ENCODE data around the gene CCDC33.

The CCDC33 gene

GRCh38 chr15:74326746-74327145 is 90.6 kb downstream of the CCDC33 start:
- no peaks in the 10 kb centered on the region for H3K4me1 ChIP-seq
- no peak for TF ChIP-seq CTCF (IDR thresholded peaks at IDR 0.05)
- no peak overlapping the region for H3K27ac ChIP-seq
- H3K9me3 ChIP-seq = no peaks in the 10 kb centered on the region
- H3K27me3 ChIP-seq = peaks cover 0 to 4% of the 10 kb centered on the region in 2 donors
- intact Hi-C loops (cut with DNase I; ENCODE audit: low total_unique reads) = loop anchor here (10.0 kb wide), 1 partner anchor 272 kb away; no protein-coding TSS in a partner anchor
- DNase-seq = no peak
- H3K4me3 ChIP-seq = no peak overlapping the region
- H3K36me3 ChIP-seq = no peaks in the 10 kb centered on the region

DNA sequence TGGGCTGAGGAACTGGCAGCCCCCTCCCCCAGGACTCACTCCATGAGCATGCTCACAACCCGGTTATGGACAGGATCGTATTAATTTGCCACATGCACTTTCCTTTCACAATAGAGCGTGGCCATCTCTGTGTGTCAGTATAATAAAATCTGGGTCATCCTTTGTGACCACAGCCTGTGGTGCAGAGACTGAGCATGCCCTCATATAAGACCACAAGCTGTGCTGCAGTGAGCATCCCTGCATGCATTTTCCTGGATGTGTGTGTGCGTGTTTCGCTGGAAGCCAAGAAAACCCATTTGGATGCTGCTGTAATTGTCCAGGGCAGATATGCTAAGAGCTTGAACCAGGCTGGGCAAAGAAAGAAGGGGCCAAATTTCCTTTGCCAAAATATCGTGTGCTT is 91.6 kb downstream of the CCDC33 start:
- DNase-seq = no peak

DNA sequence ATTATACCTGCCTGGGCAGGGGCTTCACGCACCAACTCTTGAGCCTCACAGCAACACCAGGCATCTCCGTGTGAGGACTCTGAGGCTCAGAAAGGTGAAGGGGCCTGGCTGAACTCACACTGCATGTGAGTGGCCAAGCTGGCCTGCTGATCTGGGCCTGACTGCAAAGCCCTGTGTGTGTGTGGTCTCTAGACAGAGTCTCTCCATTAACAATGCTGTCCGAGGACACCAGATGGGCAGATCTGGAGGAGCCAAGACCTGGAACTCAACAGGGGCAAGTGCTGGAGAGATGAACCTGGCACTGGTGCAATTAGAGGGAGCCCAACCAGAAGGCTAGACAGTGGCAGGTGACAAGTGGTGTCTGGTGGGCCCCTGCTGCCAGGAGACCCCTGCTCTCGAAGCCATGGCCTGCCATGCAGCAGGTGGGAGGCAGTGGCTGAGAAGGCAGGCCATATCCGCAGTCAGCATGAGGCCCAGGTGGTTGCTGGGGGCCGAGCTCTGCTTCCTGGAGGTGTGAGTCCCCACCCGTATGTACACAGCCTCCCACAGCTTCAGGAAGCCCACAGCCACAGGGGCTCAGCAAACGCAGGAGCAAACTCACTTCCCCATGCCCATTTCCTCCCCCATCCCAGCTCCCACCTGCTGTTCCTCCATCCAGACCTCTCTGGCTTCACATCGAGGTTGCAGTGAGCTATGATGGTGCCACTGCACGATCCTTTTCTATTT is 92.4 kb downstream of the CCDC33 start:
- peaks cover 0 to 4% of the 10 kb centered on the region in 2 donors for H3K27me3 ChIP-seq
- no peak overlapping the region for H3K4me3 ChIP-seq
- no peaks in the 10 kb centered on the region for H3K4me1 ChIP-seq
- DNase-seq = no peak
- no peaks in the 10 kb centered on the region for H3K9me3 ChIP-seq
- no peaks in the 10 kb centered on the region for H3K36me3 ChIP-seq
- no peak overlapping the region for H3K27ac ChIP-seq
- intact Hi-C loops (cut with DNase I; ENCODE audit: low total_unique reads) = loop anchor here (10.0 kb wide), 1 partner anchor 274 kb away; no protein-coding TSS in a partner anchor
- no peak for TF ChIP-seq CTCF (IDR thresholded peaks at IDR 0.05)

More for the DNA sequence above, 91.6 kb downstream of the CCDC33 start:
- no peaks in the 10 kb centered on the region for H3K9me3 ChIP-seq
- intact Hi-C loops (cut with DNase I; ENCODE audit: low total_unique reads) = loop anchor here (10.0 kb wide), 1 partner anchor 273 kb away; no protein-coding TSS in a partner anchor
- no peak overlapping the region for H3K4me3 ChIP-seq
- no peak overlapping the region for H3K27ac ChIP-seq
- TF ChIP-seq CTCF (IDR thresholded peaks at IDR 0.05) = no peak
- no peaks in the 10 kb centered on the region for H3K36me3 ChIP-seq
- H3K27me3 ChIP-seq = peaks cover 0 to 4% of the 10 kb centered on the region in 2 donors
- H3K4me1 ChIP-seq = no peaks in the 10 kb centered on the region

GRCh38 chr15:74330861-74331408 is 94.8 kb downstream of the CCDC33 start:
- Histone ChIP-seq H3K4me1 (no peaks in the 10 kb centered on the region), H3K9me3 (no peaks in the 10 kb centered on the region), H3K36me3 (no peaks in the 10 kb centered on the region), H3K27me3 (no peaks in the 10 kb centered on the region), H3K27ac (no peak overlapping the region), H3K4me3 (no peak overlapping the region)
- intact Hi-C loops (cut with DNase I; ENCODE audit: low total_unique reads) = no loop called here
- DNase-seq = no peak
- TF ChIP-seq CTCF (IDR thresholded peaks at IDR 0.05) = no peak

- intact Hi-C loops (cut with DNase I; ENCODE audit: low total_unique reads) = no loop called here
- Histone ChIP-seq H3K36me3 (no peaks in the 10 kb centered on the region), H3K4me3 (no peak overlapping the region), H3K9me3 (no peaks in the 10 kb centered on the region), H3K27me3 (no peaks in the 10 kb centered on the region), H3K4me1 (no peaks in the 10 kb centered on the region), H3K27ac (no peak overlapping the region)
- no peak for TF ChIP-seq CTCF (IDR thresholded peaks at IDR 0.05)
- DNase-seq = no peak
Observed at GRCh38 chr15:74332011-74332410, 95.9 kb downstream of the CCDC33 start.

All from tibial artery (tissue), 4 donors.